Activated CD4-positive, CD25-positive, alpha-beta regulatory T cell treated with anti-CD3 and anti-CD28 coated beads, Interleukin-2, amount 50 U/mL, for 24 hours (primary cell): ENCODE measurements around the gene ZSWIM1.

Source experiments
- ATAC-seq, 2 donors: fragments of 150-1000 bp; cut with Tn5 transposase; one replicate each; pipeline ENCODE4 v1.10.0; 2021; ENCODE audit warnings: mild to moderate bottlenecking in 1 of 2, moderate library complexity in 1 of 2

ZSWIM1 gene

DNA sequence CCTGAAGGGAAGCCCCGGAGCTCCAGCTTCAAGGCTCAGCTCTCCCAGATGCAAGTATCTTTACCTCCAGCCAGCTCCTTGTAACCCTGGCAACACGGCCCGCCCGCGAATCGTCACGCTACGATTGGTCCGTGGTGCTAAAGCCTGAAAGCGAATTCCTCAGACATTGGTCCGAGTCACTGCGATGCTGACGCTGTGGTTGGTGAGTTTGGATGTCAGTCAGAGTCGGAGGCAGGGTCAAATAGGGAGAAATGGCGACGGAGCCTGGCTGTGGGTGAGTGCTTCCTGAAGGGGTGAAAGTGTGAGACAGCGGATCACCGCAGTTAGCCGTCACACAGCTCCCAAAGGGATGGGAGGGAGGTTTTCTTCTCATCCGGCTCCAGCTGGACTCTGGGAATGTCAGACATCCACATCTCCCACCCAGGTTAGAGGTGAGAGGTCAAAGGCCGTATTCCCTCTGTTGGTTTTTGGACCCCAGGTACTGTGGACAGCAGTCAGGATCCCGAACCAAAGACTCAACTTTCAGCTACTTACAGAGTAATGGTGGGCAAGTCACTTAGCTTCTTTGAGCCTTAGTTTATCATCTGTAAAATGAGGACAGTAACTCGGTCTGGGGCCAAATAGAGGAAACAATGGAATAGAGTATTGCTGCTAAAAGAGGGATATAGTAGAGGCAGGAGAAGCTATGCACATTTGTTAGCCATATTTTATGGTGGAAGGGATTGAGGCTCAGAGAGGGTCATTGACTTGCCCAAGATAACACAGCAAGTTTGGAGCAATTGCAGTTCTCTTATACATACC lies at the start of gene ZSWIM1:
ZSWIM1 (plus strand) TSS at position 240 of the 801 bp plus-strand sequence. CDS start 1,366 bp downstream, outside the sequence.
- ATAC-seq: peak; percentile 96 to 97

DNA sequence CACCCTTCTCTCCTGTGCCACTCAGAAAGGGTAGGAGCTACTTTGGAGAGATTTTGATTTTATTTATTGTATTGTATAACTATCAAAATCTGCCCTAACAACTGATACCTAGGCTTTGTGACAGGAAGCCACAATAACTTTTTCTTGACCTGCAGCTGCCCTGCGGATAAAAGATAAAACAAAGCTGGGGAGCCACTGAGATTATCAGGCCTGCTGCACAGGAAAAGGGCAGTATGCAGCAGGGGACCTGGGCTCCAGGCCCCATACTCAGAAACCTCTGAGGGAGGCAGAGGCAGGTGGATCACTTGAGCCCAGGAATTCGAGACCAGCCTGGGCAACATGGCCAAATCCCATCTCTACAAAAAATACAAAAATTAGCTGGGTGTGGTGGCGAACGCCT lies 48.4 kb upstream of the ZSWIM1 start:
- no peak for ATAC-seq

DNA sequence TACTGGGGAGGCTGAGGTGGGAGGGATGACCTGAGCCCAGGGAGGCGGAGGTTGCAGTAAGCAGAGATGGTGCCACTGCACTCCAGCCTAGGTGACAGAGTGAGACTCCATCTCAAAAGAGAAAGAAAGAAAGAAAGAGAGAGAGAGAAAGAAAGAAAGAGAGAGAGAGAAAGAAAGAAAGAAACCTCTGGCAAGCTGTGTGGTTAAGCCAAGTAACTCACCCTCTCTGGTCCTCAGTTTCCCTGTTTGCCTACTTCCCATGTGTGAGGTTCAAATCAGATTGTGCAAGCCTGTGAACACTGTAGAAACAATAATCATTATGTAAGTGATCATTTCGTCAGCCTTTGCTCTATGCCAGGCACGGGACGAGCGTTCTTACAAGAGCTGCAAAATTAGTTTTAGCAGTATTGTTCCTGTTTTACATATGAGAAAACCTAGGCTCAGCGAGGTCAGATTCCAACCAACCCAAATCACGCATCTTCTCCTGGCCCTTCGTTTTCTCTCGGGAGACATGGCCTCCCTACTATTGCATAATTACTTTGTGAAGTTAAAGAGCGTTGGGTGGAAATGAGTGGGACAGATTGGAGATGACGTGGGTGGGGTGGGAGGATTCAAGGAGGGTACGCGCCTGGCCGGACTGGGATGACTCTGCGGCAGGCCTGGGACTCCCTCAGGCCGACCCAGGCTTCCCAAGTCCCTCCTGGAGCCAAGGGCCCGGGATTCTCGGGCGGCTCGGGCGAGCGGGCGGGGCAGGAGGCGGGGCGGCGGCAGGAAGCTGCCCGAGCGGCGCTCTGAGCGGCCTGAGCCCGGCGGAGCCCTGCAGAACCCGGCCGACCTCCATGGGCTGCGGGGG lies 47.8 kb upstream of the ZSWIM1 start, which contains the start of gene SNX21:
SNX21 (plus strand) TSS at position 770 of the 853 bp plus-strand sequence. CDS start 121 bp downstream, outside the sequence.
- ATAC-seq: peak; percentile 53 to 63

DNA sequence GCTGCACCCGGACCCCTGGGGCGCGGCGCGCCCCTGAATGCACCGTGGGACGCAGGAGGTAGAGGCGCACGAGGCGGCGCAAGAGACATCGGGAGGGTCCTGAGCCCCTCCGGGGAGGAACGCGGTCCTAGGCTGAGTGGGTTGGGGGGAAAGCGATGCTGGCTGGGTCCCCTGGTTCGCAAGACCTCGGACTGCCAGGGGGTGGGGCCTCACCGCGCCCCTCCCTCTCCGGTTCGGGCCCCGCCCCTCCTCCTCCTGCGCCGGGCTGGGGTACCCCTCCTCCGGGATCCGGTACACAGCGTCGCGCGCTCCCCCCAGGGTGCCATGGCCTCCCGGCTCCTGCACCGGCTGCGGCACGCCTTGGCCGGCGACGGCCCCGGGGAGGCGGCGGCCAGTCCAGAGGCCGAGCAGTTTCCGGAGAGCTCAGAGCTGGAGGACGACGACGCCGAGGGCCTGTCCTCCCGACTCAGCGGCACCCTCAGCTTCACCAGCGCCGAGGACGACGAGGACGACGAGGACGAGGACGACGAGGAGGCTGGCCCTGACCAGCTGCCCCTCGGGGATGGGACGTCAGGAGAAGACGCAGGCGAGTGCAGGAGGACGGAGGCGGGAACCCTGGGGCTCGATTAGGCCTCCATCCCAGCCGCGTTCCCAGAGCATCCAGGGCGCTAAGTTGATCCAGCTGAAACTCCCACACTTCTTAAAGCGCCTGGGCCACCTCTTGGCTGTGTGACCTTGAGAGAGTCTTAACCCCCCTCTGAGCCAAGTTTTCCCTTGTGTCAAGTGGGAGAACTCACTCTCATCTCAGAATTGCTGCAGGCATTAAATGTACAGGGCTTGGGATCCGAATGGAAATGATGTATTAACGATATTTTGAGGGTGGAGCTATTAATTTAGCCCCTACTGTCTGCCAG lies 46.9 kb upstream of the ZSWIM1 start:
- peak; percentile 67 to 72 for ATAC-seq

GRCh38 chr20:45834797-45835161 lies 46.2 kb upstream of the ZSWIM1 start:
- no peak for ATAC-seq

- ATAC-seq: no peak
These were observed 45.7 kb upstream of the ZSWIM1 start for GRCh38 chr20:45835329-45835765.

GRCh38 chr20:45835825-45836224 lies 45.2 kb upstream of the ZSWIM1 start:
- ATAC-seq: no peak

DNA sequence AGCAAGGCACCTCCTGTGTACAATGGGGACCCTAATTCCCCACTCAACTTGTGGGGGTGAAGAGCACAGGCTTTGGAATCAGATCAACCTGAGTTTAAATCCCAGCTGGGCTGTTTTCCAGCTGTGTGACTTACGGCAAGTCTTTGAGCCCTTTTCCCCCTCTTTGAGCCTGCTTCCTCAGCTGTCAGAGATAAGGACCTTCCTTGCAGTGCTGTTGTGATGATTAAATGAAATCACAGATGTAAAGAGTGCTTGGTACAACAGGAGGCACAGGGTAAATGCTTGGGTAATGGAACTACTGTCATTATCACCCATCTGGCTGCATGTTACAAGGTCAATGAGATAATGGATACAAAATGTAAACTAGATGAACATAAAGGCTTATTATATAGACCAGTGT lies 44.2 kb upstream of the ZSWIM1 start:
- ATAC-seq: no peak

GRCh38 chr20:45840700-45841198 lies 40.3 kb upstream of the ZSWIM1 start:
- ATAC-seq: no peak

GRCh38 chr20:45841407-45842129 lies 39.5 kb upstream of the ZSWIM1 start:
- ATAC-seq: no peak

DNA sequence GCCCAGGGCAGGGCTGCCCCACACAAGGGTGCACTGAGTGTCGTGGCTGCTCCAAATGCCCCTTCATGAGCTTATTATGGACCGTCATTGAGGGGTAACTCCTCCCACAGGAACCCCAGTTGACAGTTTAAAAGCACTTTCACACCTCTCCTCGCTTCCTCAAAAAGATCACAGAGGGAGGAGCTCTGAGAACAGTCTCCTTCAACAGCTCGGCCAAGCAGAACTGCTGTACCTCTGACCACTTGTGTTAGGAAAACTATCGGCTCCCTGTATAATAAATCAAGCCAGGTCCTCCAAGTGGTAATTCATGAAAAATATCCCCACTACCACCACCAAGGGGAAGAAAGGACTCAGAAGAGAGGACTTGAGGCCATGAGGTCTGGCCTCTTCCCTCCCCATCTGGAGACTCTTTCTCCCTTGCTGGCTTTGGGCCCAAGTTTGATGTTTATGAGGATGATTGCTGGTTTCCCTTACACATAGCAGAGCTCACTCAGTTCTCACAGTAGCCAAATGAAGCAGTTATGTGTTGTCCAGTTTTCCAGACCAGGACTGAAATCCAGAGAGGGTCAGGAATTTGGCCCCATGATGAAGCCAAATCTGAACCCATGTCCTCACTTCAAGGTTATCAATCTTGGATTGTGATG lies 38.7 kb upstream of the ZSWIM1 start:
- no peak for ATAC-seq

DNA sequence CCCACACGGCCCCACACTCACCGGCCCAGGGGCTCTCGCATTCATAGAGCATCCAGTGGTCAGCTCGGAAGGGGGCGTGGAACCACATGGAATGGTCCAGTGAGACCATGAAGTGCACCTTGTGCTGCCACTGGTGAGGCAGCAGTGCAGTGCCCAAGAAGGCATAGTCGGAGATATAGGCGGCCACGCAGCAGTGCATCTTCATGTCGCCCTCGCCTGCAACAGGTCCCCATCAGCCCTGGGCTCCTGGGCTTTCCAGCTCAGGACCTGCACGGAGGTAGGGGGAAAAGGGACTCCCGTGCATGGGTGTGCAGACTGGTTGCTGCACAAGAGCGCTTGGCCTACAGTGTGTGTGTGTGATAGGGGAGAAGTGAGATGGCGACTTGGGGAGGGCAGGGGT lies 37.5 kb upstream of the ZSWIM1 start:
- ATAC-seq: no peak

- no peak for ATAC-seq
These were observed 35.6 kb upstream of the ZSWIM1 start for GRCh38 chr20:45845452-45845851.

GRCh38 chr20:45848421-45848820 lies 32.6 kb upstream of the ZSWIM1 start:
- ATAC-seq: no peak

DNA sequence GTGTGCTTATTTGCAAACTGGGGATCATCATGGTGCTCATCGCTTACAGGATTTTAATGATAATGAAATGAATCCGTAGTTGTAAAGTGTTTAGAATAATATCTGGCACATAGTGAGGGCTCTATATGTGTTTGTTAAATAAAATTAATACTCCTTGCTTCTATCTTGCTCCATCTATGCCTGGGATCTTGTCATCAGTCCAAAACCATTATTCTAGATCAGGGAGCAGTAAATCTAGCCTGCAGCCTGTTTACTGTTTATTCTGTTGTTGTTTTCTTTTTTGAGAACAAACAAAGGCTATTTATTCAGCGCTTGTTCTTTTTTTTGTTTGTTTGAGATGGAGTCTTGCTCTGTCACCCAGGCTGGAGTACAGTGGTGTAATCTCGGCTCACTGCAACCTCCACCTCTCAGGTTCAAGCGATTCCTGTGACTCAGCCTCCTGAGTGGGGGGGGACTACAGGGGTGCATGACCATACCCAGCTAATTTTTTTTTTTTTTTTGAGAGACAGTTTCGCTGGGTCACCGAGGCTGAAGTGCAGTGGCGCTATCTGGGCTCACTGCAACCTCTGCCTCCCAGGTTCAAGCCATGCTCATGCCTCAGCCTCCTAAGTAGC lies 32.0 kb upstream of the ZSWIM1 start:
- ATAC-seq: no peak

DNA sequence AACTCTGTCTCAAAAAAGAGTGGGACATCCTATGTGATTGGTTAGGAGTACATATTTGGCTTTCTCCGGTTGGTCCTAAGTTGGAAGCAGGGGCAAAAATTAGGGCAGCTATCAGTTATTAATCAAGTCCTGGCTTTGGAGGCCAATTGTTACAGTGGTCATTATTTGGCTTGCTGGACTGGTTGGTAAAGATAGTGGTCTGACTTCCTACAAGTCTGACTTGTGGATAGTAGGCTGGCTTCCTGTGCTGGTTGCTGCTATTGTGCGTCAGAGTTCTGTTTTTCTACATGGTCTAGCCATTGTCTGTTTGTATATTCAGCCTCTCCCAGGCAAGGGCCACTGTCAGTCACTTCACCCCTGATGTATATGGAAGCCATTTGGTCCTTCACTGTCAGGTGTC lies 30.8 kb upstream of the ZSWIM1 start:
- ATAC-seq: no peak

DNA sequence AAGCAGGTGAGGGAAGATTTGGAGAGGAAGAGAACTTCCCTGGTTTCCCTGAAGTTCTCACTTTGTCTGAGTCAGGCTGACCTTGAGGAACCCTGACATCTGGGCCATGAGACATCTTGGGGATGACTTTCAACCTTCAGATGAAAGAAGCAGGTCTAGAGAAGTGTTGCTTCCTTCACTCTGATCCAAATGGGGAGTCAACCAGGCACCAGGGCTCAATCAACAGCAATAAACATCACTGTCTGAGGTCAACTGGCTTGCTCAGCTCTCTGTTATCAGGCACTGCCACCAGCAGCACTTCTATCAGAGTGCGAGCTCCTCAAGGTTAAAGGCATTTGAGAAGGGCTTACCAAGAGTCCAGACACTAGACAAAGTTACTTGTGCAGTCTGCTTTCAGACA lies 30.1 kb upstream of the ZSWIM1 start:
- no peak for ATAC-seq

DNA sequence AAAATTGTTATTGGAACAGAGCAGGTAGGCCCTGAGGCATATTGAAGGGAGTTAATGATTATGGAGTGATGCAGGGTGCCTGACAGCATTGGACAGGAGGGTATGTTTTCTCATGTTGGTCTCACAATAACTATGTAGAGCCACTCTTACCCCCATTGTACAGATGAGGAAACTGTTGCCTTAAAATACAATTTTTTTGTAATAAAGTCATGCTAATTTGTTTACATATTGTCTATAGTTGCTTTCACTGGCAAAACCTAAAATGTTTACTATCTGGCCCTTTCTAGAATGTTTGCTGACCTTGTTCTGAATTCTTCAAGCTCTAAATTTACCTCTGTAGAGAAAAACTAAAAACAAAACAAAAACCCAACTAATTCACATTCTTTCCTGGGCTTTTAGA lies 29.5 kb upstream of the ZSWIM1 start:
- ATAC-seq: no peak

GRCh38 chr20:45852326-45852725 lies 28.7 kb upstream of the ZSWIM1 start:
- ATAC-seq: no peak

- no peak for ATAC-seq
These were observed 27.5 kb upstream of the ZSWIM1 start for GRCh38 chr20:45853484-45853883.
